Activated CD8-positive, alpha-beta memory T cell treated with anti-CD3 and anti-CD28 coated beads for 48 hours (primary cell): ENCODE results near the gene SH2D3A.

ENCODE experiments used
- DNase-seq, 3 experiments: peaks; one replicate each; pipeline ENCODE4 v3.0.0-alpha.2; 2020; ENCODE audit warnings: low read depth in 2 of 3, low spot score in 2 of 3

SH2D3A gene

GRCh38 chr19:6738787-6739389 is 28.3 kb downstream of the SH2D3A start:
- peak in 1 of 3 experiments; percentile 11 for DNase-seq

GRCh38 chr19:6737873-6738786 is 29.1 kb downstream of the SH2D3A start:
- DNase-seq = peak in 2 of 3 experiments; percentile 53 to 54

- peak; percentile 94 to 98 (median 96) for DNase-seq
These were observed 29.9 kb downstream of the SH2D3A start, which contains the start of gene GPR108 for GRCh38 chr19:6737284-6737872. TSS of gene GPR108 (minus strand) at chr19:6737580. CDS start at chr19:6737576, 4 bp downstream.

- DNase-seq = no peak
These were observed 30.3 kb downstream of the SH2D3A start for GRCh38 chr19:6736917-6737283.

- DNase-seq = peak; percentile 43 to 54 (median 47)
These were observed 30.9 kb downstream of the SH2D3A start for GRCh38 chr19:6736169-6736916.

- DNase-seq = no peak
These were observed 31.9 kb downstream of the SH2D3A start for GRCh38 chr19:6735181-6735911.

GRCh38 chr19:6734096-6734696 is 33.0 kb downstream of the SH2D3A start:
- DNase-seq = no peak

- no peak for DNase-seq
These were observed 33.7 kb downstream of the SH2D3A start for GRCh38 chr19:6733338-6734095.

GRCh38 chr19:6732803-6733337 is 34.4 kb downstream of the SH2D3A start:
- no peak for DNase-seq

- DNase-seq = no peak
These were observed 35.4 kb downstream of the SH2D3A start for GRCh38 chr19:6731822-6732221.

GRCh38 chr19:6730941-6731670 is 36.1 kb downstream of the SH2D3A start:
- no peak for DNase-seq

- DNase-seq = peak in 1 of 3 experiments; percentile 23
These were observed 37.0 kb downstream of the SH2D3A start for GRCh38 chr19:6730153-6730804.

GRCh38 chr19:6729573-6730152 is 37.6 kb downstream of the SH2D3A start:
- no peak for DNase-seq

GRCh38 chr19:6728346-6728745 is 38.9 kb downstream of the SH2D3A start:
- DNase-seq = no peak

- DNase-seq = no peak
These were observed 41.6 kb downstream of the SH2D3A start for GRCh38 chr19:6725513-6726231.

GRCh38 chr19:6724631-6725492 is 42.4 kb downstream of the SH2D3A start:
- no peak for DNase-seq
